ENCODE results near the gene PEAR1.

Gene PEAR1

DNA sequence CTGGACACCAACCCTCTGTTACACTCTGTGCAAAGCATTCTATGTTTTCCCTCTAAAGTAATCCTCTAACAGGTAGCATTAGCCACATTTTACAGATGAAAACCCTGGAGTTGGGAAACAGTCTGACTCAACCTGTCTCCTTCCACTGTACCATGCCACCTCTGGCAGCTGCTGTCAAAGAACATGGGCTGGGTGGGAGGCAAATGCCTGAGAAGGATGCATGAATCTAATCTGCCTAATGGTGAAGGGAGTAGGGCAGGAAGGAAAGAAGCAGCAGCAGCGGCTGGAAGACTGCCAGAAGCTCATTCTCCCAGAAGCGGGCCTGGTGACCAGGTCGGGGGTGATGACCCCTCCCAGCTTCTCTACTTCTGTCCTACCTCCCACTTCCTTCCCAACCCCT, 48.7 kb downstream of the PEAR1 start:
- Histone ChIP-seq H4K20me1 (ENCODE audit: insufficient read depth, low read length) (no peaks in the 10 kb centered on the region), H2AFZ (ENCODE audit: low read depth, low read length) (no peak overlapping the region), H3K9me3 (ENCODE audit: insufficient read depth, low read length) (no peaks in the 10 kb centered on the region), H3K79me2 (ENCODE audit: low read length) (no peaks in the 10 kb centered on the region), H3K36me3 (replicated peaks; ENCODE audit: low read depth, low read length) (peaks cover 51% of the 10 kb centered on the region), H3K4me2 (ENCODE audit: low read length) (no peak overlapping the region), H3K27ac (ENCODE audit: low read length) (no peak overlapping the region), H3K4me1 (ENCODE audit: low read length) (peaks cover 6% of the 10 kb centered on the region; the same call in 1 of the 2 replicates), H3K9ac (ENCODE audit: low read length) (no peak overlapping the region), H3K4me3 (ENCODE audit: low read length) (no peak overlapping the region), H3K27me3 (ENCODE audit: low read depth, low read length) (no peaks in the 10 kb centered on the region)
- no peak for TF ChIP-seq CTCF (IDR thresholded peaks at IDR 0.05; ENCODE audit: low read depth, low read length)

DNA sequence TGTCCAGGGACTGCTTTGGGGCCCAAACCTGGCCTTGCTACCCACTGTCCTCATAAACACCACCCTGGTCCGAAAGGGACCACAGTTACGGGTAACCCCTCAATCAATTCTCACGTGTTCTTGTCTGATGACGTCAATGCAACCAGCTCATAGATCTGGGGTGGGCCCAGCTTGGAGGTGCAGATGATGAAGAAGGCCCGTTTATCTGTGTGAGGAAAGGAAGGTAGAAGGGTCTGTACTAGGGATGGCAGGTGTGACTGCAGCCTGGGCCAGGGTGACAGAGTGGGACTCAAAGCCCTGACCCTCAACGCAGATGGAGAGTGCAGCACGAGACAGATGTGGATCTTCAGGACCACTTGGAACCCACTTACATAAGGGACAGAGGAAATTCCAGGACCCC, 49.1 kb downstream of the PEAR1 start:
- no peak for TF ChIP-seq EZH2phosphoT487 (IDR thresholded peaks at IDR 0.05; ENCODE audit: low read depth)
- no peak for TF ChIP-seq CTCF (IDR thresholded peaks at IDR 0.05; ENCODE audit: low read depth, low read length)
- Histone ChIP-seq H3K4me2 (ENCODE audit: low read length) (no peak overlapping the region), H3K36me3 (replicated peaks; ENCODE audit: low read depth, low read length) (peaks cover 51% of the 10 kb centered on the region)

GRCh38 chr1:156943756-156944155, 50.2 kb downstream of the PEAR1 start:
- Histone ChIP-seq H3K4me1 (ENCODE audit: low read length) (no peaks in the 10 kb centered on the region), H3K36me3 (replicated peaks; ENCODE audit: low read depth, low read length) (peaks cover 50% of the 10 kb centered on the region), H2AFZ (ENCODE audit: low read depth, low read length) (no peak overlapping the region), H3K9me3 (ENCODE audit: insufficient read depth, low read length) (no peaks in the 10 kb centered on the region), H4K20me1 (ENCODE audit: insufficient read depth, low read length) (0 out of 2 replicates have a peak, but pooled peaks cover 4% of the 10 kb centered on the region), H3K79me2 (ENCODE audit: low read length) (no peaks in the 10 kb centered on the region), H3K4me2 (ENCODE audit: low read length) (no peak overlapping the region), H3K27ac (ENCODE audit: low read length) (no peak overlapping the region), H3K27me3 (ENCODE audit: low read depth, low read length) (no peaks in the 10 kb centered on the region), H3K4me3 (ENCODE audit: low read length) (no peak overlapping the region), H3K9ac (ENCODE audit: low read length) (no peak overlapping the region)
- TF ChIP-seq CTCF (IDR thresholded peaks at IDR 0.05; ENCODE audit: low read depth, low read length) (no peak), EZH2phosphoT487 (IDR thresholded peaks at IDR 0.05; ENCODE audit: low read depth) (no peak)

More for the DNA sequence above, 49.1 kb downstream of the PEAR1 start:
- no peak overlapping the region for H3K9ac ChIP-seq (ENCODE audit: low read length)
- H3K27me3 ChIP-seq (ENCODE audit: low read depth, low read length): no peaks in the 10 kb centered on the region
- no peaks in the 10 kb centered on the region for H3K79me2 ChIP-seq (ENCODE audit: low read length)
- no peak overlapping the region for H2AFZ ChIP-seq (ENCODE audit: low read depth, low read length)
- H3K27ac ChIP-seq (ENCODE audit: low read length): no peak overlapping the region
- no peaks in the 10 kb centered on the region for H3K9me3 ChIP-seq (ENCODE audit: insufficient read depth, low read length)
- peaks cover 3% of the 10 kb centered on the region; the same call in 1 of the 2 replicates for H3K4me1 ChIP-seq (ENCODE audit: low read length)
- no peak overlapping the region for H3K4me3 ChIP-seq (ENCODE audit: low read length)
- no peaks in the 10 kb centered on the region for H4K20me1 ChIP-seq (ENCODE audit: insufficient read depth, low read length)

DNA sequence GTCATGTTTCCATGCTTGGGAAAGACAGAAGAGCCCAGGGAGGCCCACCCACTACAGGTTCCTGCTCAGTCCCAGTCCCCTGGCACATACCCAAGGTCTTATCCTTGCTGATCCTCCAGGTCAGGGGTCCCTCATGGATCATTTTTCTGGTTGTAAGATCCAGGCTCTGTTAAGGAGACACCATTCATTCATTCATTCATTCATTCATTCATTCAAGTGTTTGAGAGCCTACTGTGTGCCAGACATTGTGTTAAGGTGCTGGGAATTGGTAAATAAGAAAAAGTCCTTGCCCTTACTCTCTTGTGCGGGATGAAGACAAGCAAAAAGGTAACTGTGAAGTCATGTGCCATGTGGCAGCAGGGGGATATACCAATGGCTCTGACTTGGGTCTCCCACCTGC, 50.8 kb downstream of the PEAR1 start:
- TF ChIP-seq EZH2phosphoT487 (IDR thresholded peaks at IDR 0.05; ENCODE audit: low read depth) (no peak), CTCF (IDR thresholded peaks at IDR 0.05; ENCODE audit: low read depth, low read length) (no peak)
- H4K20me1 ChIP-seq (ENCODE audit: insufficient read depth, low read length): 0 out of 2 replicates have a peak, but pooled peaks cover 4% of the 10 kb centered on the region
- no peaks in the 10 kb centered on the region for H3K4me1 ChIP-seq (ENCODE audit: low read length)
- no peaks in the 10 kb centered on the region for H3K79me2 ChIP-seq (ENCODE audit: low read length)
- peaks cover 47% of the 10 kb centered on the region for H3K36me3 ChIP-seq (replicated peaks; ENCODE audit: low read depth, low read length)
- no peak overlapping the region for H3K27ac ChIP-seq (ENCODE audit: low read length)
- H3K4me2 ChIP-seq (ENCODE audit: low read length): no peak overlapping the region
- H3K9ac ChIP-seq (ENCODE audit: low read length): no peak overlapping the region
- H2AFZ ChIP-seq (ENCODE audit: low read depth, low read length): no peak overlapping the region
- H3K27me3 ChIP-seq (ENCODE audit: low read depth, low read length): no peaks in the 10 kb centered on the region
- no peaks in the 10 kb centered on the region for H3K9me3 ChIP-seq (ENCODE audit: insufficient read depth, low read length)
- H3K4me3 ChIP-seq (ENCODE audit: low read length): no peak overlapping the region
